Muscle of leg (tissue), 11 donors: ENCODE data around the gene PLA2G4E. TPM values are rescaled to one million over a fixed set of nuclear protein-coding genes. Genes with fewer than 3 reads are reported as not detected.

Experiments used
- DNase-seq: peaks from one replicate; pipeline ENCODE4 v3.0.0; 2013
- H3K27ac ChIP-seq: one replicate; pipeline ENCODE4 v1.5.1; 2013; ENCODE audit warnings: mild to moderate bottlenecking, low read length, control low read depth
- H3K27me3 ChIP-seq: one replicate; pipeline ENCODE4 v1.6.1; 2013; ENCODE audit warnings: low read length; ENCODE audit not compliant: control insufficient read depth, insufficient read depth
- H3K36me3 ChIP-seq: one replicate; pipeline ENCODE4 v1.6.1; 2013; ENCODE audit warnings: low read length; ENCODE audit not compliant: control insufficient read depth, insufficient read depth
- H3K4me1 ChIP-seq: one replicate; pipeline ENCODE4 v1.6.1; 2013; ENCODE audit warnings: low read length; ENCODE audit not compliant: control insufficient read depth, insufficient read depth
- H3K4me3 ChIP-seq: one replicate; pipeline ENCODE4 v1.5.1; 2013; ENCODE audit warnings: low read length, control low read depth
- H3K9me3 ChIP-seq: replicated peaks from 2 replicates; pipeline ENCODE4 v1.6.1; 2013; ENCODE audit warnings: low read depth, low read length; ENCODE audit not compliant: control insufficient read depth
- WGBS: methylation state at CpG from one replicate; pipeline ENCODE4 v1.1.5; 2013; ENCODE audit warnings: missing lambda C conversion rate; ENCODE audit not compliant: insufficient coverage; 5-methylcytosine and 5-hydroxymethylcytosine counted together
- polyA plus RNA-seq, 8 donors: library from polyadenylated mRNA; unstranded; fragments of 120-200 nt; gene quantifications; one replicate each; pipeline versions ENCODE4 v1.2.1 to v1.2.3, GENCODE V29; 2013; ENCODE audit warnings: inconsistent platforms in 1 of 8, low replicate concordance in 1 of 8; ENCODE audit not compliant: insufficient read length in 8 of 8, insufficient read depth in 1 of 8
- total RNA-seq: library from RNA; stranded (reverse); fragments of 120-200 nt; gene quantifications from one replicate; pipeline ENCODE4 v1.2.4, GENCODE V29; 2013

Gene PLA2G4E
- total and polyA plus RNA-seq, 9 donors = 0.44 to 2.3 (median 1.0) TPM

- Histone ChIP-seq H3K36me3 (no peaks in the 10 kb centered on the region), H3K9me3 (no peaks in the 10 kb centered on the region), H3K27ac (no peak overlapping the region), H3K27me3 (peaks cover 8% of the 10 kb centered on the region), H3K4me1 (no peaks in the 10 kb centered on the region), H3K4me3 (no peak overlapping the region)
- no peak for DNase-seq
- WGBS = no CpG with 5 or more reads among the region's 1 CpG
Measured at GRCh38 chr15:42007386-42007785, 13.5 kb downstream of the PLA2G4E start.

- H3K27me3 ChIP-seq = peaks cover 7% of the 10 kb centered on the region
- H3K36me3 ChIP-seq = no peaks in the 10 kb centered on the region
- no peak overlapping the region for H3K4me3 ChIP-seq
- WGBS = 7% methylated on average over 2 of the region's 6 CpGs
- no peak for DNase-seq
- H3K27ac ChIP-seq = no peak overlapping the region
- H3K9me3 ChIP-seq = no peaks in the 10 kb centered on the region
- no peaks in the 10 kb centered on the region for H3K4me1 ChIP-seq
Measured at GRCh38 chr15:42002333-42002732, 18.5 kb downstream of the PLA2G4E start.

- DNase-seq = no peak
- no peak overlapping the region for H3K27ac ChIP-seq
- H3K9me3 ChIP-seq = no peaks in the 10 kb centered on the region
- H3K4me1 ChIP-seq = no peaks in the 10 kb centered on the region
- peaks cover 7% of the 10 kb centered on the region for H3K27me3 ChIP-seq
- 58% methylated on average over 2 of the region's 4 CpGs for WGBS
- H3K4me3 ChIP-seq = no peak overlapping the region
- H3K36me3 ChIP-seq = no peaks in the 10 kb centered on the region
Measured at GRCh38 chr15:42001236-42001635, 19.6 kb downstream of the PLA2G4E start.

GRCh38 chr15:41999290-42000285 is 21.3 kb downstream of the PLA2G4E start:
- Histone ChIP-seq H3K27ac (no peak overlapping the region), H3K36me3 (no peaks in the 10 kb centered on the region), H3K9me3 (no peaks in the 10 kb centered on the region), H3K27me3 (peaks cover 7% of the 10 kb centered on the region), H3K4me1 (peaks cover 10% of the 10 kb centered on the region), H3K4me3 (no peak overlapping the region)
- no peak for DNase-seq
- 76% methylated on average over 7 of the region's 15 CpGs for WGBS

GRCh38 chr15:41997845-41998244 is 23.0 kb downstream of the PLA2G4E start:
- Histone ChIP-seq H3K4me3 (no peak overlapping the region), H3K9me3 (no peaks in the 10 kb centered on the region), H3K4me1 (peaks cover 10% of the 10 kb centered on the region), H3K27ac (no peak overlapping the region), H3K27me3 (peaks cover 7% of the 10 kb centered on the region), H3K36me3 (no peaks in the 10 kb centered on the region)
- WGBS = 85% methylated on average over 3 of the region's 3 CpGs
- DNase-seq = no peak

GRCh38 chr15:41996921-41997592 is 23.8 kb downstream of the PLA2G4E start:
- Histone ChIP-seq H3K4me3 (no peak overlapping the region), H3K4me1 (peaks cover 10% of the 10 kb centered on the region), H3K27ac (no peak overlapping the region), H3K9me3 (no peaks in the 10 kb centered on the region), H3K36me3 (no peaks in the 10 kb centered on the region), H3K27me3 (peaks cover 7% of the 10 kb centered on the region)
- 86% methylated on average over 10 of the region's 13 CpGs for WGBS
- DNase-seq = no peak

GRCh38 chr15:41996376-41996775 is 24.5 kb downstream of the PLA2G4E start:
- Histone ChIP-seq H3K9me3 (no peaks in the 10 kb centered on the region), H3K4me1 (peaks cover 10% of the 10 kb centered on the region), H3K27ac (no peak overlapping the region), H3K36me3 (no peaks in the 10 kb centered on the region), H3K4me3 (no peak overlapping the region), H3K27me3 (peaks cover 7% of the 10 kb centered on the region)
- no peak for DNase-seq
- WGBS = 86% methylated on average over 5 of the region's 10 CpGs

GRCh38 chr15:41995476-41995855 is 25.4 kb downstream of the PLA2G4E start:
- H3K27me3 ChIP-seq = peaks cover 4% of the 10 kb centered on the region
- H3K9me3 ChIP-seq = no peaks in the 10 kb centered on the region
- no peak for DNase-seq
- no peak overlapping the region for H3K4me3 ChIP-seq
- no peaks in the 10 kb centered on the region for H3K36me3 ChIP-seq
- no peak overlapping the region for H3K27ac ChIP-seq
- H3K4me1 ChIP-seq = peaks cover 10% of the 10 kb centered on the region
- WGBS = 94% methylated on average over 7 of the region's 7 CpGs

- Histone ChIP-seq H3K4me1 (peaks cover 10% of the 10 kb centered on the region), H3K27ac (no peak overlapping the region), H3K27me3 (peaks cover 7% of the 10 kb centered on the region), H3K4me3 (no peak overlapping the region), H3K36me3 (no peaks in the 10 kb centered on the region), H3K9me3 (no peaks in the 10 kb centered on the region)
- DNase-seq = no peak
- 88% methylated on average over 8 of the region's 10 CpGs for WGBS
Measured at GRCh38 chr15:41994772-41995475, 25.9 kb downstream of the PLA2G4E start.

GRCh38 chr15:41994171-41994650 is 26.6 kb downstream of the PLA2G4E start:
- Histone ChIP-seq H3K36me3 (no peaks in the 10 kb centered on the region), H3K4me1 (peaks cover 12% of the 10 kb centered on the region), H3K4me3 (no peak overlapping the region), H3K27ac (no peak overlapping the region), H3K9me3 (no peaks in the 10 kb centered on the region), H3K27me3 (peaks cover 3% of the 10 kb centered on the region)
- 88% methylated on average over 2 of the region's 5 CpGs for WGBS
- no peak for DNase-seq
